ENCODE results near the gene VSX1.

- TF ChIP-seq CTCF (tag by site-specific recombination; IDR thresholded peaks at IDR 0.05) = no peak
- TF ChIP-seq BCL11A (tag by site-specific recombination; IDR thresholded peaks at IDR 0.05; ENCODE audit: low read depth) = no peak
- TF ChIP-seq ZFP41 (tag by site-specific recombination; IDR thresholded peaks at IDR 0.05; ENCODE audit: borderline replicate concordance) = no peak
- no peak for TF ChIP-seq ZNF214 (tag by site-specific recombination; IDR thresholded peaks at IDR 0.05; ENCODE audit: borderline replicate concordance)
- peak; percentile 8; the same call in 1 of the 2 replicates for TF ChIP-seq ZNF133 (tag by site-specific recombination; IDR thresholded peaks at IDR 0.05)
- TF ChIP-seq ZNF292 (tag by site-specific recombination; IDR thresholded peaks at IDR 0.05; ENCODE audit: borderline replicate concordance, low read depth) = no peak
- TF ChIP-seq ZIC2 (tag by site-specific recombination; IDR thresholded peaks at IDR 0.05) = no peak
- TF ChIP-seq, protein P1, sequence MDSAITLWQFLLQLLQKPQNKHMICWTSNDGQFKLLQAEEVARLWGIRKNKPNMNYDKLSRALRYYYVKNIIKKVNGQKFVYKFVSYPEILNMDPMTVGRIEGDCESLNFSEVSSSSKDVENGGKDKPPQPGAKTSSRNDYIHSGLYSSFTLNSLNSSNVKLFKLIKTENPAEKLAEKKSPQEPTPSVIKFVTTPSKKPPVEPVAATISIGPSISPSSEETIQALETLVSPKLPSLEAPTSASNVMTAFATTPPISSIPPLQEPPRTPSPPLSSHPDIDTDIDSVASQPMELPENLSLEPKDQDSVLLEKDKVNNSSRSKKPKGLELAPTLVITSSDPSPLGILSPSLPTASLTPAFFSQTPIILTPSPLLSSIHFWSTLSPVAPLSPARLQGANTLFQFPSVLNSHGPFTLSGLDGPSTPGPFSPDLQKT (IDR thresholded peaks at IDR 0.05; ENCODE audit: borderline replicate concordance, low read depth, low read length) = no peak
- TF ChIP-seq, protein P2, sequence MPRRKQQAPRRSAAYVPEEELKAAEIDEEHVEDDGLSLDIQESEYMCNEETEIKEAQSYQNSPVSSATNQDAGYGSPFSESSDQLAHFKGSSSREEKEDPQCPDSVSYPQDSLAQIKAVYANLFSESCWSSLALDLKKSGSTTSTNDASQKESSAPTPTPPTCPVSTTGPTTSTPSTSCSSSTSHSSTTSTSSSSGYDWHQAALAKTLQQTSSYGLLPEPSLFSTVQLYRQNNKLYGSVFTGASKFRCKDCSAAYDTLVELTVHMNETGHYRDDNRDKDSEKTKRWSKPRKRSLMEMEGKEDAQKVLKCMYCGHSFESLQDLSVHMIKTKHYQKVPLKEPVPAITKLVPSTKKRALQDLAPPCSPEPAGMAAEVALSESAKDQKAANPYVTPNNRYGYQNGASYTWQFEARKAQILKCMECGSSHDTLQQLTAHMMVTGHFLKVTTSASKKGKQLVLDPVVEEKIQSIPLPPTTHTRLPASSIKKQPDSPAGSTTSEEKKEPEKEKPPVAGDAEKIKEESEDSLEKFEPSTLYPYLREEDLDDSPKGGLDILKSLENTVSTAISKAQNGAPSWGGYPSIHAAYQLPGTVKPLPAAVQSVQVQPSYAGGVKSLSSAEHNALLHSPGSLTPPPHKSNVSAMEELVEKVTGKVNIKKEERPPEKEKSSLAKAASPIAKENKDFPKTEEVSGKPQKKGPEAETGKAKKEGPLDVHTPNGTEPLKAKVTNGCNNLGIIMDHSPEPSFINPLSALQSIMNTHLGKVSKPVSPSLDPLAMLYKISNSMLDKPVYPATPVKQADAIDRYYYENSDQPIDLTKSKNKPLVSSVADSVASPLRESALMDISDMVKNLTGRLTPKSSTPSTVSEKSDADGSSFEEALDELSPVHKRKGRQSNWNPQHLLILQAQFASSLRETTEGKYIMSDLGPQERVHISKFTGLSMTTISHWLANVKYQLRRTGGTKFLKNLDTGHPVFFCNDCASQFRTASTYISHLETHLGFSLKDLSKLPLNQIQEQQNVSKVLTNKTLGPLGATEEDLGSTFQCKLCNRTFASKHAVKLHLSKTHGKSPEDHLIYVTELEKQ (tag by site-specific recombination; IDR thresholded peaks at IDR 0.05; ENCODE audit: borderline replicate concordance) = no peak
- TF ChIP-seq ZBTB1 (tag by site-specific recombination; IDR thresholded peaks at IDR 0.05) = no peak
- TF ChIP-seq, protein P3, sequence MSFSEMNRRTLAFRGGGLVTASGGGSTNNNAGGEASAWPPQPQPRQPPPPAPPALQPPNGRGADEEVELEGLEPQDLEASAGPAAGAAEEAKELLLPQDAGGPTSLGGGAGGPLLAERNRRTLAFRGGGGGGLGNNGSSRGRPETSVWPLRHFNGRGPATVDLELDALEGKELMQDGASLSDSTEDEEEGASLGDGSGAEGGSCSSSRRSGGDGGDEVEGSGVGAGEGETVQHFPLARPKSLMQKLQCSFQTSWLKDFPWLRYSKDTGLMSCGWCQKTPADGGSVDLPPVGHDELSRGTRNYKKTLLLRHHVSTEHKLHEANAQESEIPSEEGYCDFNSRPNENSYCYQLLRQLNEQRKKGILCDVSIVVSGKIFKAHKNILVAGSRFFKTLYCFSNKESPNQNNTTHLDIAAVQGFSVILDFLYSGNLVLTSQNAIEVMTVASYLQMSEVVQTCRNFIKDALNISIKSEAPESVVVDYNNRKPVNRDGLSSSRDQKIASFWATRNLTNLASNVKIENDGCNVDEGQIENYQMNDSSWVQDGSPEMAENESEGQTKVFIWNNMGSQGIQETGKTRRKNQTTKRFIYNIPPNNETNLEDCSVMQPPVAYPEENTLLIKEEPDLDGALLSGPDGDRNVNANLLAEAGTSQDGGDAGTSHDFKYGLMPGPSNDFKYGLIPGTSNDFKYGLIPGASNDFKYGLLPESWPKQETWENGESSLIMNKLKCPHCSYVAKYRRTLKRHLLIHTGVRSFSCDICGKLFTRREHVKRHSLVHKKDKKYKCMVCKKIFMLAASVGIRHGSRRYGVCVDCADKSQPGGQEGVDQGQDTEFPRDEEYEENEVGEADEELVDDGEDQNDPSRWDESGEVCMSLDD (tag by site-specific recombination; IDR thresholded peaks at IDR 0.05) = no peak; the same call in 1 of the 2 replicates
- TF ChIP-seq, protein P4, sequence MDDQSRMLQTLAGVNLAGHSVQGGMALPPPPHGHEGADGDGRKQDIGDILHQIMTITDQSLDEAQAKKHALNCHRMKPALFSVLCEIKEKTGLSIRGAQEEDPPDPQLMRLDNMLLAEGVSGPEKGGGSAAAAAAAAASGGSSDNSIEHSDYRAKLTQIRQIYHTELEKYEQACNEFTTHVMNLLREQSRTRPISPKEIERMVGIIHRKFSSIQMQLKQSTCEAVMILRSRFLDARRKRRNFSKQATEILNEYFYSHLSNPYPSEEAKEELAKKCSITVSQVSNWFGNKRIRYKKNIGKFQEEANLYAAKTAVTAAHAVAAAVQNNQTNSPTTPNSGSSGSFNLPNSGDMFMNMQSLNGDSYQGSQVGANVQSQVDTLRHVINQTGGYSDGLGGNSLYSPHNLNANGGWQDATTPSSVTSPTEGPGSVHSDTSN (CRISPR knock-in tag; IDR thresholded peaks at IDR 0.05) = no peak
Measured at GRCh38 chr20:25067102-25067987, 14.6 kb downstream of the VSX1 start.

All from HEK293 (cell line).